Measurements from ENCODE around the gene UPK3BL2.
"Not testable (repeated sequence)": the region's sequence is repeated elsewhere in the genome, so short reads cannot be mapped to it uniquely, and the experiment has no call there.

Gene UPK3BL2

DNA sequence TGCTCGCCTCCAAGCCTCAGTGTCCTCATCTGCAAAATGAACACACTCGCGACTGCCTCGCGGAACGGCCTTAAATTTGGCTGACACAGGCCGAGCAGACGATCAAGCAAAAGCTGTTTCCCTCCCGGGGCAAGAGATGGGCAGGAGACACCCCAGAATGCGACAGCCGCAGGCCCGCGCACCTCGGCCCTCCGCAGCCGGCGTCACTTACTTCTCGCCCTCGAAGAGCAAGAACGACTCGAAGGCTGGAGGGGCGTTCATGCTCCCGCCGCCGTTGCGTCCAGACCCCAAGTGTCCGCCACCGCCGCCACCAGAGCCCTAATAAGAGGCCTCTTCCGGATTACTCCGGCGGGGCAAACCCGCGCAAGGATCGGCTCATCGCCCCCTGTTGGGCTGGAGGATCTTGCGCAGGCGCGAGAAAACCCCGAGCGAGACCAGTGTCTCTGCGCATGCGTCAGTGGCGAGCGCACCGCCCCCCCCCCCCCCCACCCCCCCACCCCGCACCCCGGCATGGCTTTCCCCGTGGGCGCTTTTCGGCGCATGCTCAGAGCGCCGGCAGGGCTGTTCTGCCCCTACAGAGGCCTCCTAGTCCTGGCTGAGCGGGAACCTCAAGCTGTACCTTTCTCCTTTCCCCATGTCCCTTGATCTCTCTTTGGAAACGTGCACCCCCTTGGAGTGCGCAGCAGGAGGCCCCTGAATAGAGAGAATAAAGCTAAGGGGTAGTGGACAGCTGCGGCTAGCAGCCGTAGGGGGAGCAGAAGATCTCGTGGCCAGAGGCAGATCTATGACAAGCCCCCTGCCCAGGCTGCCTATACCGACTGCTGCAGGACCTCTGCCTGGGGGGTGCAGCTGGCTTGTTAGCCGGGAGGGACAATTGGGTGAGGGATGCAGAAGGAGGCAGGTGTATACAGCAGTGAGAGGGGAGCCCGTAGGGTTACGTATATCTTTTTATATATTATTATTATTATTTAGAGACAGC is 29.1 kb upstream of the UPK3BL2 start, which contains the start of gene POLR2J3:
Gene POLR2J3, minus strand, starts transcription at position 323 of the 979 bp plus-strand sequence. Its CDS starts 62 bp downstream, at position 261.
- peak within 1 kb of the TSS; percentile 87 for H2AFZ ChIP-seq
- H3K27me3 ChIP-seq (ENCODE audit: control insufficient read depth, insufficient read depth, low read length); H3K9me3 ChIP-seq (ENCODE audit: control insufficient read depth, low read length); H3K4me1 ChIP-seq; H3K36me3 ChIP-seq (ENCODE audit: control insufficient read depth, insufficient read depth, low read length); H3K79me2 ChIP-seq: not testable (repeated sequence)
- TF ChIP-seq, protein P1, sequence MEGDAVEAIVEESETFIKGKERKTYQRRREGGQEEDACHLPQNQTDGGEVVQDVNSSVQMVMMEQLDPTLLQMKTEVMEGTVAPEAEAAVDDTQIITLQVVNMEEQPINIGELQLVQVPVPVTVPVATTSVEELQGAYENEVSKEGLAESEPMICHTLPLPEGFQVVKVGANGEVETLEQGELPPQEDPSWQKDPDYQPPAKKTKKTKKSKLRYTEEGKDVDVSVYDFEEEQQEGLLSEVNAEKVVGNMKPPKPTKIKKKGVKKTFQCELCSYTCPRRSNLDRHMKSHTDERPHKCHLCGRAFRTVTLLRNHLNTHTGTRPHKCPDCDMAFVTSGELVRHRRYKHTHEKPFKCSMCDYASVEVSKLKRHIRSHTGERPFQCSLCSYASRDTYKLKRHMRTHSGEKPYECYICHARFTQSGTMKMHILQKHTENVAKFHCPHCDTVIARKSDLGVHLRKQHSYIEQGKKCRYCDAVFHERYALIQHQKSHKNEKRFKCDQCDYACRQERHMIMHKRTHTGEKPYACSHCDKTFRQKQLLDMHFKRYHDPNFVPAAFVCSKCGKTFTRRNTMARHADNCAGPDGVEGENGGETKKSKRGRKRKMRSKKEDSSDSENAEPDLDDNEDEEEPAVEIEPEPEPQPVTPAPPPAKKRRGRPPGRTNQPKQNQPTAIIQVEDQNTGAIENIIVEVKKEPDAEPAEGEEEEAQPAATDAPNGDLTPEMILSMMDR (IDR thresholded peaks at IDR 0.05): peak; percentile 63
- peak within 1 kb of the TSS; percentile 66 for H3K4me3 ChIP-seq (ENCODE audit: low read depth, low read length)
- H3K27ac ChIP-seq: peak within 1 kb of the TSS; percentile 64
- peak within 1 kb of the TSS; percentile 88 for H3K9ac ChIP-seq
- peak within 1 kb of the TSS; percentile 65 for H3K4me2 ChIP-seq (ENCODE audit: low read length)

DNA sequence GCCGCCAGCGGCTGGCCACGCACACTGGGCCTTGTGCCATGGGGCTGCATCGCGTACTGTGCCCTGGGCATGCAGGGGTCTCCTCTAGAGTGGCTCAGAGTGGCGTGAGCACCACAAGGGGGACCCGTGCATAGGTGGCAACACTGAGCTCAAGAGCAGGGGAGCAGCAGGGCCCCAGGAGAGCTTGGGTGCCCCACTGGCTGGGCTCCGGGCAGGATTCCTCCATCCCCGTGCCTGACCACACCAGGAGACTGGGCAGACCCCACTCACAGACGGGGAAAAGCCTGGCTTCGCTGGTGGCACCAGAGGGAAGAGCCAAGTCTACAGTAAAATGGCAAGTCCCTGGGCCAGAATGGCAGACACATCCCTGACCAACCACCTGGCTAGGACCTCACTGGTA is 25.1 kb upstream of the UPK3BL2 start:
- not testable (repeated sequence) for H3K9me3 ChIP-seq (ENCODE audit: control insufficient read depth, low read length); H3K27me3 ChIP-seq (ENCODE audit: control insufficient read depth, insufficient read depth, low read length); H3K79me2 ChIP-seq; H3K4me1 ChIP-seq; H3K4me3 ChIP-seq (ENCODE audit: low read depth, low read length); H3K4me2 ChIP-seq (ENCODE audit: low read length); H3K27ac ChIP-seq; H3K36me3 ChIP-seq (ENCODE audit: control insufficient read depth, insufficient read depth, low read length); H2AFZ ChIP-seq; H3K9ac ChIP-seq

DNA sequence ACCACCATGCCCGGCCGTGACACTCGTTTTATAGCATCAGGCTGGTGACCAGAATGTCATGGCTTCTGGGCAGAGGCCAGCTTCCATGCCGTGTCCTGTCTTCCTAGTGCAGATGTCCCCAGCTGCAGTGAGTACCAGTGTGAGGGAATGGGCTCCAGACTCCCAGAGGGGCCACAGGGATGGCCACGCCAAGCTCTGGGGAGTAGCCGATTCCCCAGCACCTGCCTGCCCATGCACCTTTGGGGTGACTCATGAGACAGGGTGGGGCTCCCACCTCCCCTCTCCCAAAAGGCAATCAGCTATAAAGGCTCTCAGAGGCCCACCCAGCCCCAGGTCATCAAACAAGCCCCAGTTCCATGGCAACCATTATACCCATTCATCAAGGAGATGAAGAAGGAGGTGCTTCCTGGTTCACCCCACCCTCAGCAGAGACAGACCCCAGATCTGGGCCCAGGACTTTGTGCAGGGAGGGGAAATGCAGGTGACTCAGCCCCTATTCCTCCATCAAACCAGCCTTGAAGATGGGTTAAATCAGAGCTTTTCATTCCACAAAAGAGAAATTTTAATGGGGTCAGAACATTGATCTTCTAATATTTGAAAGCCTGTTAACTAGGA is 7.4 kb upstream of the UPK3BL2 start, which contains the start of gene SPDYE2:
Gene SPDYE2, plus strand, starts transcription at position 419 of the 615 bp plus-strand sequence. CDS start 2,030 bp downstream, outside the sequence.
- not testable (repeated sequence) for H3K27me3 ChIP-seq (ENCODE audit: control insufficient read depth, insufficient read depth, low read length); H3K4me2 ChIP-seq (ENCODE audit: low read length); H3K9me3 ChIP-seq (ENCODE audit: control insufficient read depth, low read length); H3K36me3 ChIP-seq (ENCODE audit: control insufficient read depth, insufficient read depth, low read length); H3K4me1 ChIP-seq; H3K4me3 ChIP-seq (ENCODE audit: low read depth, low read length); H3K9ac ChIP-seq; H3K27ac ChIP-seq; H3K79me2 ChIP-seq; H2AFZ ChIP-seq

DNA sequence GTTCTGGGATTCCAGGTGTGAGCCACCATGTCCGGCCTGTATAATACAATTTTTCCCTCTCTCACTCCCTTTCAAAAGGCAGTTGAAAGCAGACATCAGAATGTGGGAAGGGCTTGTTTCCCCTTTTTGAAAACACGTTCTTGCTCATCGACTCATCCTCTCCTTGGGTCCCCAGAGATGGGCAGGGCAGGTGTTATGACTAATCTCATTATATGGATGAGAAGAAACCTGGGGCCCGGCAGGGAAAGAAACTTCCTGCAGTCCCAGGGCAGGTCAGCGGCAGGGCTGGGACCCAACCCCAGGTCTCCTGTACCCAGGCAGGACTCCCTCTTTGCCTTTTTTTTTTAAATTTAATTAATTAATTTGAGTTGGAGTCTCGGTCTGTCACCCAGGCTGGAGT is 2.9 kb upstream of the UPK3BL2 start:
- H3K27ac ChIP-seq; H3K27me3 ChIP-seq (ENCODE audit: control insufficient read depth, insufficient read depth, low read length); H3K9ac ChIP-seq; H3K4me1 ChIP-seq; H3K79me2 ChIP-seq; H3K4me3 ChIP-seq (ENCODE audit: low read depth, low read length); H3K9me3 ChIP-seq (ENCODE audit: control insufficient read depth, low read length); H3K36me3 ChIP-seq (ENCODE audit: control insufficient read depth, insufficient read depth, low read length); H2AFZ ChIP-seq; H3K4me2 ChIP-seq (ENCODE audit: low read length): not testable (repeated sequence)

DNA sequence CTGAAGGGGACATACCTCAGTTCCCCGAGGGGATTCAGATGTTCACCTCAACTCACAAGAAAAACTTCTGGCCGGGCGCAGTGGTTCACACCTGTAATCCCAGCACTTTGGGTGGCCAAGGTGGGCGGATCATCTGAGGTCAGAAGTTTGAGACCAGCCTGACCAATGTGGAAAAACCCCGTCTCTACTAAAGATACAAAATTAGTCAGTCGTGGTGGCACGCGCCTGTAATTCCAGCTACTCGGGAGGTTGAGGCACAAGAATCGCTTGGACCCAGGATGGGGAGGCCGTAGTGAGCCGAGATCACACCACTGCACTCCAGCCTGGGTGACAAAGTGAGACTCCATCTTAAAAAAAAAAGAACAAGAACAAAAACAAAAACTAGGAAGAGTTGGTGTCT is 1.8 kb upstream of the UPK3BL2 start:
- not testable (repeated sequence) for H3K36me3 ChIP-seq (ENCODE audit: control insufficient read depth, insufficient read depth, low read length); H3K9ac ChIP-seq; H3K4me2 ChIP-seq (ENCODE audit: low read length); H3K27me3 ChIP-seq (ENCODE audit: control insufficient read depth, insufficient read depth, low read length); H3K79me2 ChIP-seq; H2AFZ ChIP-seq; H3K4me3 ChIP-seq (ENCODE audit: low read depth, low read length); H3K9me3 ChIP-seq (ENCODE audit: control insufficient read depth, low read length); H3K27ac ChIP-seq; H3K4me1 ChIP-seq

DNA sequence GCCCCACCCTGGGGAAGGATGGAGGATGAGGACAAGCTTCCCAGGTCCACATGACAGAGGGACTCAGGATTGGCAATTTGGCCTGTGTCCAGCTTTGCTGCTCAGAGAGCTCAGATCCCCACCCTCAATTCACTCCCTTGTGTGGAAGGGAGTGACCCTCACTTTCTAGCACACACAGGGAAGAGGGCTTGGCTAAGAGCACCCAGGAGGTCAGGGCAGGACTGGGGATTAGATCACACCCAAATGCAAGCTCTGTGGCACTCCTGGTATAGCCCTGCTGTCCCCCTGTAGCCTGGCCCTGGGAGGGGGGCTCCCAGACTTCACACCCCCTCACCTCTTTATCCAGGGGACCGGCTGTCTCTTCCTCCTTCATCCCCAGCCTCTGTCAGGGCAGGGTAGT is 876 bp upstream of the UPK3BL2 start:
- H3K4me3 ChIP-seq (ENCODE audit: low read depth, low read length); H3K27ac ChIP-seq; H3K4me1 ChIP-seq; H2AFZ ChIP-seq; H3K79me2 ChIP-seq; H3K36me3 ChIP-seq (ENCODE audit: control insufficient read depth, insufficient read depth, low read length); H3K9ac ChIP-seq; H3K27me3 ChIP-seq (ENCODE audit: control insufficient read depth, insufficient read depth, low read length); H3K4me2 ChIP-seq (ENCODE audit: low read length); H3K9me3 ChIP-seq (ENCODE audit: control insufficient read depth, low read length): not testable (repeated sequence)

DNA sequence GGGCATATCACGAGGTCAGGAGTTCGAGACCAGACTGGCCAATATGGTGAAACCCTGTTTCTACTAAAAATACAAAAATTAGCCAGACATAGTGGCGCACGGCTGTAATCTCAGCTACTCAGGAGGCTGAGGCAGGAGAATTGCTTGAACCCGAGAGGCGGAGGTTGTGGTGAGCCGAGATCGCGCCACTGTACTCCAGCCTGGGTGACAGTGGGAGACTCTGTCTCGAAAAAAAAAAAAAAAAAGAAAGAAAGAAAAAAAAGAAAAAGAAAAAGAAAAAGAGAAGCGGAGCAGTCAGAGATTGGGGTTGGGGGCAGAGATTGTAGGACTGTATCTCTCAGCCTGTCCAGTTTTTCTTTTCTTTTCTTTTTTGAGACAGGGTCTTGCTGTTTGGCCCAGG is 725 bp downstream of the UPK3BL2 start:
- H3K36me3 ChIP-seq (ENCODE audit: control insufficient read depth, insufficient read depth, low read length); H3K4me3 ChIP-seq (ENCODE audit: low read depth, low read length); H3K27ac ChIP-seq: not testable (repeated sequence)

DNA sequence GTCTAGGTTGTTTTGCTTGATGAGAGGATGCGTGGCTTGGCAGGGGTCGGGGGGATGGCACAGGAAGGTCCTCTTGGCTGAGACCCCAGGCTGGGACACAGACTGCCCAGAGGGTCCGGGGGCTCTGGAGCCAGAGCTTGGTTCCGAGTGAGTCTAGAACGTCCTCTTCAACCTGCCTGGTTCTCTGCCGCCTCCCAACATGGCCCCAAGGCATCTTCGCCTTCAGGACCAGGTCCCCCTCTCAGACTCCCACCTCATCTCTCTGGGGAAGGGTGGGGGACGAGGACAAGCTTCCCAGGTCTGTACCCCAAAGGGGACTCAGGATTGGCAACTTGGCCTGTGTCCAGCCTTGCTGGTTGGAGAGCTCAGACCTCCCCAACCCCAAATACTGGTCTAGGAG is 1.4 kb downstream of the UPK3BL2 start:
- not testable (repeated sequence) for H3K79me2 ChIP-seq; H3K36me3 ChIP-seq (ENCODE audit: control insufficient read depth, insufficient read depth, low read length); H3K4me1 ChIP-seq; H3K4me2 ChIP-seq (ENCODE audit: low read length); H2AFZ ChIP-seq; H3K4me3 ChIP-seq (ENCODE audit: low read depth, low read length); H3K27me3 ChIP-seq (ENCODE audit: control insufficient read depth, insufficient read depth, low read length); H3K9ac ChIP-seq; H3K27ac ChIP-seq; H3K9me3 ChIP-seq (ENCODE audit: control insufficient read depth, low read length)

More for the DNA sequence above, 725 bp downstream of the UPK3BL2 start:
- H3K9me3 ChIP-seq (ENCODE audit: control insufficient read depth, low read length); H3K4me1 ChIP-seq; H2AFZ ChIP-seq; H3K9ac ChIP-seq; H3K4me2 ChIP-seq (ENCODE audit: low read length); H3K79me2 ChIP-seq; H3K27me3 ChIP-seq (ENCODE audit: control insufficient read depth, insufficient read depth, low read length): not testable (repeated sequence)

DNA sequence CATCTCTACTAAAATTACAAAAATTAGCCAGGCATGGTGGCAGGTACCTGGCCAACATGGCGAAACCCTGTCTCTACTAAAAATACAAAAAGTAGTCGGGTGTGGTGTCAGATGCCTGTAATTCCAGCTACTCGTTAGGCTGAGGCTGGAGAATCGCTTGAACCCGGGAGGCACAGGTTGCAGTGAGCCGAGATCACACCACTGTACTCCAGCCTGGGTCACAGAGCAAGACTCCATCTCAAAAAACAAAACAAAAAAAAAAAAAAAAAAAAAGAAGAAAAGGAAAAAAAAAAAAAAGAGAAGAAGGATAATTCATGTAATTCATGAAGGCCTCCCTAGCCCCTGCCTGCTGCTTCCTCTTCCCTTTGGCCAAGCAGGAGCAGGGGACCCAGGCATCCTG is 2.9 kb downstream of the UPK3BL2 start:
- H3K9ac ChIP-seq; H2AFZ ChIP-seq; H3K4me3 ChIP-seq (ENCODE audit: low read depth, low read length); H3K36me3 ChIP-seq (ENCODE audit: control insufficient read depth, insufficient read depth, low read length); H3K27ac ChIP-seq; H3K79me2 ChIP-seq; H3K4me1 ChIP-seq; H3K9me3 ChIP-seq (ENCODE audit: control insufficient read depth, low read length); H3K27me3 ChIP-seq (ENCODE audit: control insufficient read depth, insufficient read depth, low read length); H3K4me2 ChIP-seq (ENCODE audit: low read length): not testable (repeated sequence)

DNA sequence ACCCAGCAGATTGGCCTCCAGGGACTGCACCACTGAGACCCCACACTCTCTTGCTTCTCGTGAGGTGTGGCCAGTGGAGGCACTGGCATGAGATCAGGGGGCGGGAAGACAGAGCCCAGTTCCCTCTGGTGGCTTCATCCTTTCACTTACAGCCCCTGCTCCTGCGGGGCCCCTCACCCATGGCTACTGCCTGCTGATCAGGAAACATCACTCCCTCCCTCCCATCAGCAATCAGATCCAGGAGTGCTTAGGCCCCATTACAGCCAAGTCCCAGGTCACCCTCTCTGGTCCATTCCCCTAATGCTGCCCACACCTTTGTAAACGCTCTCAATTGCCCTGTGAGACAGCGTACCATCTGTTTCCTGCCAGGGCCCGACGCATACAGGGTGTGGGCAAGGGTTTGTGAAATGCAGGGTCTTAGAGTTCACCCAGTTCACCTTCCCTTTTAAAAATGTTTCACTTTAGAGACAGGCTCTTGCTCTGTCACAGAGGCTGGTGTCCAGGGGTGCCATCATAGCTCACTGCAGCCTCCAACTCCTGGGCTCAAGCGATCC is 8.4 kb downstream of the UPK3BL2 start:
- H3K9me3 ChIP-seq (ENCODE audit: control insufficient read depth, low read length); H3K27me3 ChIP-seq (ENCODE audit: control insufficient read depth, insufficient read depth, low read length); H3K4me1 ChIP-seq; H3K27ac ChIP-seq; H2AFZ ChIP-seq; H3K4me3 ChIP-seq (ENCODE audit: low read depth, low read length); H3K79me2 ChIP-seq; H3K9ac ChIP-seq; H3K36me3 ChIP-seq (ENCODE audit: control insufficient read depth, insufficient read depth, low read length); H3K4me2 ChIP-seq (ENCODE audit: low read length): not testable (repeated sequence)
